Muscle layer of colon (tissue), 2 donors: Measurements from ENCODE around the gene ARL4A.
"Not testable (repeated sequence)": the region's sequence is repeated elsewhere in the genome, so short reads cannot be mapped to it uniquely, and the experiment has no call there.

Experiments
- H3K27ac ChIP-seq: one replicate; pipeline ENCODE4 v1.7.0; 2013; ENCODE audit warnings: low read depth, mild to moderate bottlenecking, low read length, moderate library complexity
- H3K27me3 ChIP-seq, 2 donors: one replicate each; pipeline ENCODE4 v1.7.0; 2013; ENCODE audit warnings: low read length in 2 of 2, mild to moderate bottlenecking in 2 of 2; ENCODE audit not compliant: insufficient read depth in 2 of 2, control insufficient read depth in 1 of 2
- H3K36me3 ChIP-seq: one replicate; pipeline ENCODE4 v1.7.0; 2013; ENCODE audit warnings: mild to moderate bottlenecking, low read length; ENCODE audit not compliant: insufficient read depth
- H3K4me1 ChIP-seq: one replicate; pipeline ENCODE4 v1.7.0; 2013; ENCODE audit warnings: mild to moderate bottlenecking, low read length; ENCODE audit not compliant: insufficient read depth
- H3K4me3 ChIP-seq, 2 donors: one replicate each; pipeline ENCODE4 v1.7.0; 2013; ENCODE audit warnings: low read length in 2 of 2, low read depth in 1 of 2, mild to moderate bottlenecking in 1 of 2, moderate library complexity in 1 of 2
- H3K9ac ChIP-seq: one replicate; pipeline ENCODE4 v1.7.0; 2013; ENCODE audit warnings: low read length
- H3K9me3 ChIP-seq: one replicate; pipeline ENCODE4 v1.7.0; 2013; ENCODE audit warnings: mild to moderate bottlenecking, low read length
- donor health status: abdominal sarcoma.
- donor health status: Adenocarcinoma of cecum.

The ARL4A gene

GRCh38 chr7:12647364-12648219 is 39.8 kb upstream of the ARL4A start:
- Histone ChIP-seq H3K27ac (no peak overlapping the region), H3K4me1 (no peaks in the 10 kb centered on the region), H3K27me3 (no peaks in the 10 kb centered on the region), H3K9me3 (no peaks in the 10 kb centered on the region), H3K9ac (no peak overlapping the region), H3K36me3 (no peaks in the 10 kb centered on the region), H3K4me3 (no peak overlapping the region)

- no peak overlapping the region for H3K9ac ChIP-seq
- H3K36me3 ChIP-seq, result no peaks in the 10 kb centered on the region
- H3K27me3 ChIP-seq, result no peaks in the 10 kb centered on the region
- no peak overlapping the region for H3K4me3 ChIP-seq
- no peaks in the 10 kb centered on the region for H3K9me3 ChIP-seq
- H3K27ac ChIP-seq, result no peak overlapping the region
- H3K4me1 ChIP-seq, result no peaks in the 10 kb centered on the region
These were observed 38.6 kb upstream of the ARL4A start for GRCh38 chr7:12648704-12649261.

GRCh38 chr7:12649348-12649747 is 38.1 kb upstream of the ARL4A start:
- H3K36me3 ChIP-seq, result no peaks in the 10 kb centered on the region
- H3K27ac ChIP-seq, result no peak overlapping the region
- H3K9ac ChIP-seq, result no peak overlapping the region
- no peak overlapping the region for H3K4me3 ChIP-seq
- no peaks in the 10 kb centered on the region for H3K9me3 ChIP-seq
- no peaks in the 10 kb centered on the region for H3K27me3 ChIP-seq
- no peaks in the 10 kb centered on the region for H3K4me1 ChIP-seq

DNA sequence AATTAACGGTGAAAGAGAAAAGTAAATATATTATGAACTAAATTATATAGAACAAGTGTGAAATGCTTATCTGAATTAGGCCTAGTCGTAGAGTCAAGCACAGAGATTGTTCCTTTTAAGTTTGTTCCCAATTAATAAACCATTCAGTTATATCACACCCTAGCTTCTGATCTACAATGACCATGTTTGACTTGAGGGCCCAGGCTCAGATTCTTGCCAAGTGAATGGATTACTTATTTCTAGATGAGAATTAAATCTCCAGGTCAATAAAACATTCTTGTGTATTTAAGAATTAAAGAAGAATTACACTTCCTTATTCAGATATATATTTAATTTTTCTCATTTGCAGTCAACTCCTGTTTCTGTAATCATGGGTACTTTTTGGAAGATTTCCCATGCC is 37.4 kb upstream of the ARL4A start:
- Histone ChIP-seq H3K4me1 (no peaks in the 10 kb centered on the region), H3K27me3 (no peaks in the 10 kb centered on the region), H3K36me3 (no peaks in the 10 kb centered on the region), H3K9me3 (no peaks in the 10 kb centered on the region), H3K9ac (no peak overlapping the region), H3K4me3 (no peak overlapping the region), H3K27ac (no peak overlapping the region)

DNA sequence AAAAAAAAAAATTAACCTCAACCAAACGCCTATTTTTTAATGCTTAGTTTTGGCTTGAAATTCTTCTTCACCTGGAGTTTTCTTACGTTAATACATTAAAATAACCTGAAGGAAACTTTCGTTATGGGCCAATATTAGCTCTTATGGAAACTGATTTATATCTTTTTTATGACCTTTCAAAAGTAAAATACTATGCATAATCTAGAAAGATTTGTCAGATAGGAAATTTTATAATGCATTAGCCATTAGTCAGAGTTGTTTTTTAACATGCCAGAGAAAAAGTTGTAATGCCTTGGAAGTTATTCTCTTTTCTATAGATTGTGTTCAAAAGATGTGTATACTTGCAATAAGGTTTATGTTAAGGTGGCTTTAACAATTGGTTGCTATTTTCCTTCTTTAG is 34.3 kb upstream of the ARL4A start:
- H3K4me1 ChIP-seq, result no peaks in the 10 kb centered on the region
- H3K27me3 ChIP-seq, result no peaks in the 10 kb centered on the region
- H3K9me3 ChIP-seq, result no peaks in the 10 kb centered on the region
- H3K4me3 ChIP-seq, result no peak overlapping the region
- no peaks in the 10 kb centered on the region for H3K36me3 ChIP-seq
- H3K9ac ChIP-seq, result no peak overlapping the region
- no peak overlapping the region for H3K27ac ChIP-seq

DNA sequence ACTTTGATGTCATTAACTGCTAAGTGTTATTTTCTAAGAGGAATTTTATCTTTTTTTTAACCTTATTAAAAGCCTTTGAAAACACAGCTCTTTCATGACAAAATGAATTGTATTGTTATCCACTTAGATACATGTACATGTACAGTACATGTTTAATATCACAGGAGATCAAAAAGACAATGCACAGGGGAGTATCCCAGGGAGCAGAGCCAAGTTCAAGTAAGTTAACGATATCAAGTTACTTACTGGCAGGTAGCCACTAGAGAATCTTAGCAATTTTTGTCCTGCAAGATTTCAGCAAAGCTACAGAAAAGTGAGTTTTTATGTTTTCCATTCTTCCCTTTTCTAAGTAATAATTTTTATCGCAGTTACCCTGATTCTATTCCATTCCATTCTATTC is 33.9 kb upstream of the ARL4A start:
- H3K36me3 ChIP-seq, result no peaks in the 10 kb centered on the region
- H3K27ac ChIP-seq, result no peak overlapping the region
- no peaks in the 10 kb centered on the region for H3K27me3 ChIP-seq
- no peak overlapping the region for H3K4me3 ChIP-seq
- no peaks in the 10 kb centered on the region for H3K4me1 ChIP-seq
- no peaks in the 10 kb centered on the region for H3K9me3 ChIP-seq
- no peak overlapping the region for H3K9ac ChIP-seq

GRCh38 chr7:12655161-12655560 is 32.3 kb upstream of the ARL4A start:
- H3K36me3 ChIP-seq, result no peaks in the 10 kb centered on the region
- no peak overlapping the region for H3K4me3 ChIP-seq
- H3K4me1 ChIP-seq, result no peaks in the 10 kb centered on the region
- H3K27ac ChIP-seq, result no peak overlapping the region
- H3K9ac ChIP-seq, result no peak overlapping the region
- no peaks in the 10 kb centered on the region for H3K9me3 ChIP-seq
- H3K27me3 ChIP-seq, result no peaks in the 10 kb centered on the region

GRCh38 chr7:12660423-12660822 is 27.0 kb upstream of the ARL4A start:
- not testable (repeated sequence) for H3K27ac ChIP-seq, H3K4me1 ChIP-seq, H3K27me3 ChIP-seq, H3K9ac ChIP-seq, H3K36me3 ChIP-seq, H3K4me3 ChIP-seq, H3K9me3 ChIP-seq

- H3K4me3 ChIP-seq, H3K9me3 ChIP-seq, H3K27ac ChIP-seq, H3K36me3 ChIP-seq, H3K4me1 ChIP-seq, H3K9ac ChIP-seq, H3K27me3 ChIP-seq: not testable (repeated sequence)
These were observed 26.4 kb upstream of the ARL4A start for GRCh38 chr7:12660986-12661385.

DNA sequence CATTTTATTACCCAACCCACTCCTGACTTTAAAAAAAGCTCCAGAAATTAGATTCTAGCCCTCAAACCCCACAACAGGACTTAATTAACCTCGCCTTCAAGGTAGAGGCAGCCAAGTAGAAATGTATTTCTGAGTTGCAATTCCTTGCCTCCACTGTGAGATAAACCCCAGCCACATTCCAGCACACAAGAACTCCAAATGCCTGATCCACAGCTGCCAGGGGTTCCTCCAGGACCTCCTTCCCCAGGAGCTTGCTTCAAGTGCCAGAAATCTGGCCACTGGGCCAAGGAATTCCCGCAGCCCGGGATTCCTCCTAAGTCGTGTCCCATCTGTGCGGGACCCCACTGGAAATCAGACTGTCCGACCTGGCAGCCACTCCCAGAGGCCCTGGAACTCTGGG is 25.9 kb upstream of the ARL4A start:
- H3K27ac ChIP-seq, result no peak overlapping the region
- no peaks in the 10 kb centered on the region for H3K36me3 ChIP-seq
- no peak overlapping the region for H3K4me3 ChIP-seq

DNA sequence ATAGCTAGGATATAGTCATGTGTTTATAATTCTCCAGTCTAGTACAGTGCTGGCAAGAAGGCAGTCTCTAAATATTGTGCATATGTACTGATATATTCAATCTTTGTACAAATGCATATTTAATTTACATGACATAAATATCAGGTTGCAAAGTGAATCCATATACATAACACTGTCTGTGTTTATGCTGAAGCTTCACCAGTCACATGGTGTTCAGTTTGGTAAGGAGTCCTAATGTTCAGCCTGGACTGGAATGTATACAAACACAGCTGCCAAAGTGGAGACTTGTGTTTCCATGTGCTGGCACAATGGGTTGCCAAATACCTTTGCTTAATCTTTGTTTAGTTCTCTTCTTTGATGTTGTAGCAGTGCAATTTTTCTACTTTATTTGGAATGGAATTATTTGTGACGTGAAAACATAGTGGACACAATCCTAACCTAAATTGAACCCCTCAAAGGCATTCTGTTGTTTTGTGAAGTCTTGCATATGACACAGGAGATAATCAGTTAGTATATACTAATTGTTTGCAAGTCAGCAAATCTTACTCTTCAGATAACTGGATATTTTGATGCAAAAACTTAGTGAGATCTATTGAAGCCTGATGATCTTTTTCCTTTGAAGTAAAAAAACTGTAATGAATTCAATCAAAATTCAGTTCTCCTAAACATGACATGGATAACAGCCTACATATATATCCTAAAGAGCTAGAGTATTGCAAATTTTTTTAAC is 17.3 kb upstream of the ARL4A start:
- H3K9me3 ChIP-seq, result no peaks in the 10 kb centered on the region
- H3K4me3 ChIP-seq, result no peak overlapping the region
- peaks cover 42% of the 10 kb centered on the region for H3K4me1 ChIP-seq
- H3K9ac ChIP-seq, result no peak overlapping the region
- peak overlapping the region; percentile 27 for H3K27ac ChIP-seq
- H3K36me3 ChIP-seq, result no peaks in the 10 kb centered on the region
- H3K27me3 ChIP-seq, result no peaks in the 10 kb centered on the region

More for the DNA sequence above, 25.9 kb upstream of the ARL4A start:
- H3K9me3 ChIP-seq, result no peaks in the 10 kb centered on the region
- no peak overlapping the region for H3K9ac ChIP-seq
- no peaks in the 10 kb centered on the region for H3K27me3 ChIP-seq
- H3K4me1 ChIP-seq, result no peaks in the 10 kb centered on the region
